Thyroid gland (tissue), 4 donors: ENCODE measurements around the gene BUD31.

Experiments
- CTCF ChIP-seq, 6 experiments: fragments of 200-600 bp in 3 of 6; fragments of 450-650 bp in 3 of 6; sonication (generic) in 3 of 6; IDR thresholded peaks; one replicate each; pipeline ENCODE4 v1.5.1; 2016 to 2019; ENCODE audit warnings: antibody characterized with exemption in 6 of 6, mild to moderate bottlenecking in 2 of 6, inconsistent platforms in 1 of 6, moderate library complexity in 1 of 6
- POLR2A ChIP-seq, 2 donors: fragments of 450-650 bp; IDR thresholded peaks; one replicate each; pipeline ENCODE4 v1.6.1; 2017; ENCODE audit warnings: antibody characterized with exemption in 2 of 2, mild to moderate bottlenecking in 2 of 2, moderate library complexity in 1 of 2

GRCh38 chr7:99359465-99360154 lies 49.2 kb upstream of the BUD31 start:
- TF ChIP-seq POLR2A (IDR thresholded peaks at IDR 0.05) (no peak), CTCF (IDR thresholded peaks at IDR 0.05) (no peak)
